ENCODE measurements around the gene ZBTB12. TPM values are rescaled to one million over a fixed set of nuclear protein-coding genes. Genes with fewer than 3 reads are reported as not detected.

Gene ZBTB12
- total and polyA plus RNA-seq, 2 of the 13 experiments (the other 11 are each of a cell fraction or from before 2014, with no cell fraction given) = 4.8 to 6.0 TPM

GRCh38 chr6:31927863-31928671 lies 26.2 kb upstream of the ZBTB12 start (continued):
- TF ChIP-seq ZNF44 (CRISPR knock-in tag; IDR thresholded peaks at IDR 0.05) (peak; percentile 70; the same call in 1 of the 2 replicates), FOXC1 (CRISPR knock-in tag; IDR thresholded peaks at IDR 0.05; ENCODE audit: borderline replicate concordance) (peak; percentile 13; the same call in 1 of the 2 replicates), BRCA1 (CRISPR knock-in tag; IDR thresholded peaks at IDR 0.05) (peak; percentile 64; the same call in 1 of the 2 replicates), ZNF691 (CRISPR knock-in tag; IDR thresholded peaks at IDR 0.05; ENCODE audit: borderline replicate concordance, low read depth) (0 out of 2 replicates have a peak, but pooled peaks have one; percentile 31), SAFB2 (CRISPR knock-in tag; IDR thresholded peaks at IDR 0.05; ENCODE audit: borderline replicate concordance, low read depth) (0 out of 2 replicates have a peak, but pooled peaks have one; percentile 30), ATF7-NPFF (CRISPR knock-in tag; IDR thresholded peaks at IDR 0.05; ENCODE audit: low read depth) (no peak), MEIS1 (CRISPR knock-in tag; IDR thresholded peaks at IDR 0.05; ENCODE audit: borderline replicate concordance) (peak; percentile 49; the same call in 1 of the 2 replicates), IKZF4 (CRISPR knock-in tag; IDR thresholded peaks at IDR 0.05; ENCODE audit: borderline replicate concordance, low read depth, not compliant biosample characterization) (peak; percentile 63), BCL6 (CRISPR knock-in tag; IDR thresholded peaks at IDR 0.05) (no peak), ZNF782 (CRISPR knock-in tag; IDR thresholded peaks at IDR 0.05; ENCODE audit: borderline replicate concordance) (0 out of 2 replicates have a peak, but pooled peaks have one; percentile 49), RFX1 (IDR thresholded peaks at IDR 0.05) (no peak), HIVEP1 (CRISPR knock-in tag; IDR thresholded peaks at IDR 0.05) (no peak; the same call in 1 of the 2 replicates), ZNF17 (CRISPR knock-in tag; IDR thresholded peaks at IDR 0.05) (no peak), ZNF142 (CRISPR knock-in tag; IDR thresholded peaks at IDR 0.05) (peak; percentile 66; the same call in 1 of the 2 replicates), MYC (CRISPR knock-in tag; IDR thresholded peaks at IDR 0.05; ENCODE audit: borderline replicate concordance) (peak; percentile 9; the same call in 1 of the 2 replicates), AGO2 (optimal IDR thresholded peaks at IDR 0.05; ENCODE audit: low read depth, low read length) (peak; percentile 30), ZSCAN31 (CRISPR knock-in tag; IDR thresholded peaks at IDR 0.05; ENCODE audit: low read depth) (0 out of 2 replicates have a peak, but pooled peaks have one; percentile 15)
- TF ChIP-seq, protein P1, sequence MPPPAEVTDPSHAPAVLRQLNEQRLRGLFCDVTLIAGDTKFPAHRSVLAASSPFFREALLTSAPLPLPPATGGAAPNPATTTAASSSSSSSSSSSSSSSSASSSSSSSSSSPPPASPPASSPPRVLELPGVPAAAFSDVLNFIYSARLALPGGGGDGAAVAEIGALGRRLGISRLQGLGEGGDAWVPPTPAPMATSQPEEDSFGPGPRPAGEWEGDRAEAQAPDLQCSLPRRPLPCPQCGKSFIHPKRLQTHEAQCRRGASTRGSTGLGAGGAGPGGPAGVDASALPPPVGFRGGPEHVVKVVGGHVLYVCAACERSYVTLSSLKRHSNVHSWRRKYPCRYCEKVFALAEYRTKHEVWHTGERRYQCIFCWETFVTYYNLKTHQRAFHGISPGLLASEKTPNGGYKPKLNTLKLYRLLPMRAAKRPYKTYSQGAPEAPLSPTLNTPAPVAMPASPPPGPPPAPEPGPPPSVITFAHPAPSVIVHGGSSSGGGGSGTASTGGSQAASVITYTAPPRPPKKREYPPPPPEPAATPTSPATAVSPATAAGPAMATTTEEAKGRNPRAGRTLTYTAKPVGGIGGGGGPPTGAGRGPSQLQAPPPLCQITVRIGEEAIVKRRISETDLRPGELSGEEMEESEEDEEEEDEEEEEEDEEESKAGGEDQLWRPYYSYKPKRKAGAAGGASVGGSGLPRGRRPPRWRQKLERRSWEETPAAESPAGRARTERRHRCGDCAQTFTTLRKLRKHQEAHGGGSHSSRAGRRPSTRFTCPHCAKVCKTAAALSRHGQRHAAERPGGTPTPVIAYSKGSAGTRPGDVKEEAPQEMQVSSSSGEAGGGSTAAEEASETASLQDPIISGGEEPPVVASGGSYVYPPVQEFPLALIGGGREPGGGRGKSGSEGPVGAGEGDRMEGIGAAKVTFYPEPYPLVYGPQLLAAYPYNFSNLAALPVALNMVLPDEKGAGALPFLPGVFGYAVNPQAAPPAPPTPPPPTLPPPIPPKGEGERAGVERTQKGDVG (CRISPR knock-in tag; IDR thresholded peaks at IDR 0.05; ENCODE audit: borderline replicate concordance) = no peak

Measured in HepG2 (cell line).